SJSA1 (cell line): Measurements from ENCODE around the gene RNF19B. TPM values are rescaled to one million over a fixed set of nuclear protein-coding genes. Genes with fewer than 3 reads are reported as not detected.

ENCODE experiments used
- DNase-seq, 2 experiments: peaks; one replicate each; pipeline ENCODE4 v3.0.0-alpha.2; 2015 to 2020; ENCODE audit warnings: low spot score in 2 of 2, low read depth in 1 of 2
- H3K27ac ChIP-seq: fragments of 250-450 bp; sonication (Bioruptor Pico); 2 replicates; pipeline ENCODE4 v1.5.1; 2020; ENCODE audit warnings: mild to moderate bottlenecking, moderate library complexity
- H3K27me3 ChIP-seq: fragments of 250-450 bp; sonication (Bioruptor Pico); replicated peaks from 2 replicates; pipeline ENCODE4 v1.5.1; 2020; ENCODE audit warnings: mild to moderate bottlenecking, moderate library complexity
- H3K36me3 ChIP-seq: fragments of 250-450 bp; sonication (Bioruptor Pico); 2 replicates; pipeline ENCODE4 v1.5.1; 2020; ENCODE audit warnings: mild to moderate bottlenecking
- H3K4me1 ChIP-seq: fragments of 250-450 bp; sonication (Bioruptor Pico); replicated peaks from 2 replicates; pipeline ENCODE4 v1.6.1; 2021; ENCODE audit warnings: mild to moderate bottlenecking
- H3K4me3 ChIP-seq: fragments of 250-450 bp; sonication (Bioruptor Pico); 2 replicates; pipeline ENCODE4 v1.5.1; 2020; ENCODE audit warnings: mild to moderate bottlenecking
- H3K9me3 ChIP-seq: fragments of 250-450 bp; sonication (Bioruptor Pico); replicated peaks from 2 replicates; pipeline ENCODE4 v1.5.1; 2020; ENCODE audit warnings: mild to moderate bottlenecking
- total RNA-seq: library from RNA; depleted of rRNA; stranded (reverse); fragments of >200 nt; shearing (Covaris generic); gene quantifications from 2 replicates; pipeline ENCODE4 v1.2.3, GENCODE V29; 2014

RNF19B gene
- total RNA-seq, 1 experiment from 2014 or later: 9.8 TPM

- Histone ChIP-seq H3K4me3 (no peak overlapping the region), H3K36me3 (no peaks in the 10 kb centered on the region), H3K9me3 (peaks cover 4% of the 10 kb centered on the region; the same call in 1 of the 2 replicates), H3K4me1 (peaks cover 10% of the 10 kb centered on the region), H3K27me3 (peaks cover 22% of the 10 kb centered on the region), H3K27ac (no peak overlapping the region)
- no peak for DNase-seq
Observed at GRCh38 chr1:32895325-32896215, 69.0 kb downstream of the RNF19B start.

- peaks cover 22% of the 10 kb centered on the region for H3K27me3 ChIP-seq
- peaks cover 4% of the 10 kb centered on the region; the same call in 1 of the 2 replicates for H3K9me3 ChIP-seq
- no peaks in the 10 kb centered on the region for H3K36me3 ChIP-seq
- peaks cover 8% of the 10 kb centered on the region for H3K4me1 ChIP-seq
- no peak overlapping the region for H3K27ac ChIP-seq
- no peak for DNase-seq
- no peak overlapping the region for H3K4me3 ChIP-seq
Observed at GRCh38 chr1:32894681-32895080, 69.9 kb downstream of the RNF19B start.

GRCh38 chr1:32894019-32894600 is 70.5 kb downstream of the RNF19B start:
- Histone ChIP-seq H3K36me3 (no peaks in the 10 kb centered on the region), H3K9me3 (peaks cover 4% of the 10 kb centered on the region; the same call in 1 of the 2 replicates), H3K4me3 (no peak overlapping the region), H3K27me3 (peaks cover 22% of the 10 kb centered on the region), H3K27ac (no peak overlapping the region), H3K4me1 (peaks cover 8% of the 10 kb centered on the region)
- no peak for DNase-seq

GRCh38 chr1:32893198-32894018 is 71.2 kb downstream of the RNF19B start:
- no peak for DNase-seq
- Histone ChIP-seq H3K9me3 (peaks cover 4% of the 10 kb centered on the region; the same call in 1 of the 2 replicates), H3K4me3 (peak overlapping the region; percentile 25)

GRCh38 chr1:32892368-32893197 is 72.0 kb downstream of the RNF19B start:
- H3K36me3 ChIP-seq: no peaks in the 10 kb centered on the region
- H3K9me3 ChIP-seq: peaks cover 4% of the 10 kb centered on the region; the same call in 1 of the 2 replicates
- H3K27ac ChIP-seq: no peak overlapping the region
- peak overlapping the region; percentile 25 for H3K4me3 ChIP-seq
- H3K4me1 ChIP-seq: peaks cover 8% of the 10 kb centered on the region
- peaks cover 22% of the 10 kb centered on the region for H3K27me3 ChIP-seq
- DNase-seq: no peak

More at GRCh38 chr1:32893198-32894018, 71.2 kb downstream of the RNF19B start:
- H3K27me3 ChIP-seq: peaks cover 22% of the 10 kb centered on the region
- H3K27ac ChIP-seq: no peak overlapping the region
- H3K4me1 ChIP-seq: peaks cover 8% of the 10 kb centered on the region
- no peaks in the 10 kb centered on the region for H3K36me3 ChIP-seq

GRCh38 chr1:32891630-32892029 is 73.0 kb downstream of the RNF19B start:
- Histone ChIP-seq H3K27me3 (peaks cover 29% of the 10 kb centered on the region), H3K9me3 (peaks cover 4% of the 10 kb centered on the region; the same call in 1 of the 2 replicates), H3K4me3 (no peak overlapping the region), H3K36me3 (no peaks in the 10 kb centered on the region), H3K4me1 (peaks cover 12% of the 10 kb centered on the region), H3K27ac (no peak overlapping the region)
- no peak for DNase-seq

- Histone ChIP-seq H3K4me3 (no peak overlapping the region), H3K27me3 (peaks cover 33% of the 10 kb centered on the region), H3K27ac (no peak overlapping the region), H3K9me3 (peaks cover 4% of the 10 kb centered on the region; the same call in 1 of the 2 replicates), H3K36me3 (no peaks in the 10 kb centered on the region), H3K4me1 (peaks cover 15% of the 10 kb centered on the region)
- no peak for DNase-seq
Observed at GRCh38 chr1:32891241-32891570, 73.4 kb downstream of the RNF19B start.

- H3K27me3 ChIP-seq: peaks cover 38% of the 10 kb centered on the region
- peaks cover 19% of the 10 kb centered on the region for H3K4me1 ChIP-seq
- H3K27ac ChIP-seq: no peak overlapping the region
- H3K36me3 ChIP-seq: no peaks in the 10 kb centered on the region
- H3K9me3 ChIP-seq: peaks cover 4% of the 10 kb centered on the region; the same call in 1 of the 2 replicates
- H3K4me3 ChIP-seq: no peak overlapping the region
- no peak for DNase-seq
Observed at GRCh38 chr1:32890516-32891240, 73.9 kb downstream of the RNF19B start.

GRCh38 chr1:32889731-32890278 is 74.8 kb downstream of the RNF19B start:
- Histone ChIP-seq H3K27me3 (peaks cover 47% of the 10 kb centered on the region), H3K4me3 (no peak overlapping the region), H3K4me1 (peaks cover 19% of the 10 kb centered on the region), H3K36me3 (no peaks in the 10 kb centered on the region), H3K27ac (no peak overlapping the region), H3K9me3 (peaks cover 4% of the 10 kb centered on the region; the same call in 1 of the 2 replicates)
- no peak for DNase-seq

- Histone ChIP-seq H3K27ac (no peak overlapping the region), H3K4me1 (peaks cover 19% of the 10 kb centered on the region), H3K36me3 (no peaks in the 10 kb centered on the region), H3K27me3 (peaks cover 50% of the 10 kb centered on the region), H3K9me3 (peaks cover 4% of the 10 kb centered on the region; the same call in 1 of the 2 replicates), H3K4me3 (no peak overlapping the region)
- DNase-seq: no peak
Observed at GRCh38 chr1:32888677-32889420, 75.8 kb downstream of the RNF19B start.

- H3K4me1 ChIP-seq: peaks cover 16% of the 10 kb centered on the region
- H3K4me3 ChIP-seq: no peak overlapping the region
- no peak for DNase-seq
- H3K27me3 ChIP-seq: peaks cover 48% of the 10 kb centered on the region
- no peak overlapping the region for H3K27ac ChIP-seq
- H3K9me3 ChIP-seq: peaks cover 4% of the 10 kb centered on the region; the same call in 1 of the 2 replicates
- no peaks in the 10 kb centered on the region for H3K36me3 ChIP-seq
Observed at GRCh38 chr1:32888134-32888533, 76.5 kb downstream of the RNF19B start.
